GM18909 (cell line): ENCODE results near the gene PAK1.

Experiments
- ATAC-seq: cut with Tn5 transposase; IDR thresholded peaks from one replicate; pipeline ENCODE4 v1.9.1; 2021; ENCODE audit warnings: mild to moderate bottlenecking; ENCODE audit not compliant: unreplicated experiment, poor library complexity

PAK1 gene

DNA sequence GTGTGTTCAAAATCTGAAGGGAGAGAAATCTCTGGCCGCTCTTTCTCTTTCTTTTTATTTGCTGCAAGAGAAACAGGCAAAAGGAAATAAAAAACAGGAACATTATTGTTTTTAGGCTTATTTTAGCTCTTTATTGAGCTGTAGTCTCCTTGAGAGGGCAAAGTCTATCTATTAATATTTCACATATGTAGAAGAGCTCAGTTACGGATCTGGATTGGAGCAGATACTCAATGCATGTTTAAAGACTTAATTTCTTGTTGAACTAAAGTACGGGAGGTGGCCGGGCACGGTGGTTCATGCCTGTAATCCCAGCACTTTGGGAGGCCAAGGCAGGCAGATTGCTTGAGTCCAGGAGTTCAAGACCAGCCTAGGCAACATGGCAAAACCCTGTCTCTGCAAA lies 94.0 kb downstream of the PAK1 start:
- ATAC-seq: no peak

DNA sequence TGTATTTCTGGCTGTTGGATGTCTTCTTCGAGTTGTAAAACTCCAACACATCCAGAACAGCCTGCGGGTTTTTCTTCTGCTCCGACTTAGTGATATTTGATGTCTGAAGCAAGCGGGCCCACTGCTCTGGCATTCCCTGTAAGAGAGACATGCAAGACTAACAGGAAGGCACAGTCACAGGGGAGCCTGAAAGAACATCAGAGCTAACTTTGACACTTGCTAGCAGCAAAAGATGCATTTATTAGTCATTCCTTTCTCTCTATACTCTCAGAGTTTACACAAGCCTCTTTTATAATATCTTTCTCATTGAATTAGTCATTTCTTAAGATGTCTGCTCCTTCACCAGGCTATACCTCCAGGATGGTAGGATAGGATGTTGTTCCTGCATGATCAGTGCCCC lies 94.6 kb downstream of the PAK1 start:
- ATAC-seq: no peak

DNA sequence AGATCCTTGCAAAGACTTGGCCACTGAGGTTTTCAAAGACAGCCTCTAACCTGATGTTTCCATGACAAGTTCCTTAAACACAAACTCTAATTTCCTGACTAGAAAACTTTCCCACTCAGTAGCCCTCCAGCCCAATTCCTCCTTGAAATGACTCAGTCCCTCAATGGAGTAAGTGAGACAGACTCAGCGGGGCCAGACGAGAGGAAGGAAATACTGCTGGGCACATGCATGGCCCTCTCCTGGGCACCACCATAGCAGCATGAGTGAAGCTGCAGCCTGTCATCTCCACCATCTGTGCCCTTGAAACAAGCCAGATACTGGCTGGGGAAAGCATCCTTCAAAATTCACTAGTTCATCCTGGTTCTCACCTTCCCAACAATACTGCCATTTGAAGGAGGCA lies 96.2 kb downstream of the PAK1 start:
- no peak for ATAC-seq

DNA sequence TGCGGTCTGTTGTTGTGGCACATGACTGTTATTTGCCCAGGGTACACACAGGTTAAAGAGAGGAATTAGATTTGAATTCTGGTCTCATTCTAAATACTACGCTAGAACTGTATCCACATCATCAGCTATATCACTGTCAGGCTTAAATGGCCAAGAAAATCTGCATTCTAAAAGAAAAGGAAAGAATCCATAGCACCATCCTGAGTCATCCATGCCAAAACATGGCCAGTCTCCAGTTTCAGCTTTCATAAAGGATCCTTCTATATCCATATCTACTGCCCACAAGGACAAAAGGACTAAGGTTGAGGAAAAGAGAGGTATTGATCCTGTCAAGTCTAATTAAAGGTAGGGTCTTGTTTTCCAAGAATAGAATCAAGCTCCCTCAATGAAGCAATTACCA lies 98.8 kb downstream of the PAK1 start:
- no peak for ATAC-seq

DNA sequence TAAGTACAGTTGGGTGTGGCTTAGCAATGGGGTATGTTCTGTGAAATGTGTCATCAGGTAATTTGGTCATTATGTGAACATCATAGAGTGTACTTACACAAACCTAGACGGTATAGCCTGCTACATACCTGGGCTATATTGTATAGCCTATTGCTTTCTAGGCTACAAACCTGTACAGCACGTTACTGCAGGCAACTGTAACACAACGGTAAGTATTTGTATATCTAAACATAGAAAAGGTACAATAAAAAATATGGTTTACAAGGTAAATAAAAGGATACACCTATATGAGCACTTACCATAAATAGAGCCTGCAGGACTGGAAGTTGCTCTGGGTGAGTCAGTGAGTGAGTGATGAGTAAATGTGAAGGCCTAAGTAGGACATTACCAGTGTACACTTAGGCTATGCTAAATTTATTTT lies 99.3 kb downstream of the PAK1 start:
- no peak for ATAC-seq

DNA sequence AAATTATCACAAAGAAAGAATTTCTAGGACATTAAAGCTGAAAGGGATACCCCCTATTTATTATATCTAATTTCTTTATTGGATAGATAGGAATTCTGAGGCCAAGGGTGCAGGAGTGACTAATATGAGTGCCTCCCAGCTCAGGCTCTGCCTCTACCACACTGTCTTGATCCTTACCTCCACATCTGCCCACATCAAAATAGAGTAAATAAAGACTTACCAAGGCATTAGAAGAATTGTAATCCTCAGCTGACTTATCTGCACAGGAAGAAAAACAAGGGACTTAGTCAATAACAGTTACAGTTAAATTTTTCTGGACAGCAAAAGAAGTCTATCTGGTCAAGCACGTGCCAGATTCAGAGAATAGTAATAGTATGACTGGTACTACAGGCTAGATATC lies 99.8 kb downstream of the PAK1 start:
- no peak for ATAC-seq

DNA sequence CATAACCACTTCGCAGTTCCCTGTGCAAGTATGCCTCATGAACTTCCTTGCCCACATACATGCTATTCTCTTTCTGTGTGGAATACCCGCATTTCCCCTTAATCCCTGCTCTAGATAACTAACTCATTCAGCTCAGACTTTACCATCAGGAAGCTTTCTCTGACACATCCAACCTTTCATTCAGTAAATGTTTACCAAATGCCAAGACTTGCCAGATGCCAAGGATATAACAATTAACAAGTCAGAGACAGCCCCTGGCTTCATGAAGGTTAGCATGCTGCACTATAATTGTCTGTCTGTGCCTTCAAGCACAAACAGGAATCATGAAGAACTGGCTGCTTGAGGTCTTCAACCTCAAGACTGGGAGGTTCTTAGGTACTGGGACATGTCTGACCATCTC lies 101.2 kb downstream of the PAK1 start:
- no peak for ATAC-seq

DNA sequence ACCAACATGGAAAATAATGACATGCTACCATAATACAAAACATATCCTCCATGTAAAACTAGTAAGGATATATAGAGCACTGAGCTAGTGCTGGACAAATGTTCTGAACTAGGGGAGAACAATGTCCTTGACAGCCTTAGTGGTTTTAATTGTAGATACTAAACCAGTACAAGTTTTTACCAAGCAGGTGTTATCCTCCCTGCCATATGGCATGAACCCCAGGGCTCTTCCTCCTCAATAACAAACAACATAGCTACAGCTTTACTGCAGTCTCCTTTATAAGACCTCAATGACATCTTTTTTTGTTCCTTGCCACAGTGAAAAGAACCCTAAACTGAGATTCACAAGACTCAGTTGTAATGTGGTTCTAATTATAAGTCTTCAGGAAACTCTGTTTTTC lies 102.2 kb downstream of the PAK1 start:
- ATAC-seq: no peak

DNA sequence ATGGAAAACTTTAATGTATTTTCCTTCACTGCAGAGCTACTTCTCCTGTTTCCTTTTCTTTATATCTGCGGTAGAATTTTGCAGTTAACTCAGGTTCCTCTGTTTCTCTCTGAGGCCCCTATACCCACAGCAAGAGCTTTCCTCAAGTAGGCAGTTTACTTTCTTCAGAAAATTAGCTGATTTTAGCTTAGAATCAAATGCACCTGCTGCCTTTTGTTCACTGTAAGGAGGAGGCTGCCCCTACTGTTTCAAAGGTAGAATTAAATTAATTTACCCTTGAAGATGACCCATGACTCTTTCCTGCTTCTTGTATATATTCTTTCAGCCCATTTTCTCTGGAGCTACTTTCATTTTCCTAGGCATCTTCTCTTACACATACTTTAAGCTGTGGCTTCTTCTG lies 103.7 kb downstream of the PAK1 start:
- no peak for ATAC-seq

DNA sequence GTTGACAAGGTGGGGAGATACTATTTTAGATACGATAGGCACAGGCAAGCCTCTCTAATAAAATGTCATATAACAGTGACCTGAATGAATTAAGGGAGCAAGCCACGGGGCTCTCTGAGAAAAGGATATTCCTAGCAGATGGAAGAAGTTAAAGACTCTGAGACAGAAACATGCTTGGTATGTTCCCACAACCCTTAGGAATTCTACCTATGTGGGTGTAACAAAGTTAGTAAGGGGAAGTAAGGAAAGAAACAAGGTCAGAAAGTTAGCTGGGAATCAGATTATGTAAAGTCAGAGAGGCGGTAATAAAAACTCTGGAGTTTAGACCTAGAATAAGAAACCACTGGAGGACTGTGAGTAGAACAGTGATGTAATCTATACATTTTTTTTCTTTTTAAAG lies 112.7 kb downstream of the PAK1 start:
- ATAC-seq: no peak

DNA sequence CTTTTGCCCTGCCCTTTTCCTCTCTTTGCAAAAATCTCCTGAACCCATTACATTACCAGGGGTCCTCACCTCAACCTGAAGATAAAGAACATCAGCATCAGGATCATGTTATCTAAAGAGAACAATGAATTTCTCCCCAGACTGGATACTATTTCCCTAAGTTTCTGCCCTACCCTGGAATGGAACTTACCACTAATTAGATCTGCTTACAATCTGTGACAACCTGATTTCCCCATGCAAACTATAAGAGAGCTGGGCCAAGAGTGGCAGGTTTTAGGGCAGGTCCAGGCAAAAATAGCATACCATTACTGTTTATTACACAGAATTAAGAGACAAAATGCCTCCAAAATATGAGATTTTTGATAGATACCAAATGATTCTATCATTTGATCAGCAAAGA lies 114.4 kb downstream of the PAK1 start:
- no peak for ATAC-seq

DNA sequence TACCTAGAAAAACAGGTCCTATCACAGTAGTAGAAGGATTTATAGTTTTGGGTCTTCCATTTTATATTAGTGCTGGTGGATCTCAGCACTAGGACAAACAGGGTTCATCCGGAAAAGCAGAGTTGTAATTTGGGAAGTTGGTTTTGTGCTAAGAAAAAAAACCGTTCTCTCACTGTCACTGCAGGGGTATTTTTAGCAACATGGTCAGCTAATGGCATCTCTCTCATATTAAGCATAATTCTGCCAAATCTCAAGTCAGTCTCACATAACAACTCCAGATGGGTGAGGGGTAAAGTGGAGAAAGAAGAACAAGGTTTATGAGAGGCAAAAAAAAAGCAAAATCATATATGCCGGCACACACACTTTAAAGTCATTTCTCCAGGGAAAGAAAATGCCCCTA lies 120.8 kb downstream of the PAK1 start:
- no peak for ATAC-seq

DNA sequence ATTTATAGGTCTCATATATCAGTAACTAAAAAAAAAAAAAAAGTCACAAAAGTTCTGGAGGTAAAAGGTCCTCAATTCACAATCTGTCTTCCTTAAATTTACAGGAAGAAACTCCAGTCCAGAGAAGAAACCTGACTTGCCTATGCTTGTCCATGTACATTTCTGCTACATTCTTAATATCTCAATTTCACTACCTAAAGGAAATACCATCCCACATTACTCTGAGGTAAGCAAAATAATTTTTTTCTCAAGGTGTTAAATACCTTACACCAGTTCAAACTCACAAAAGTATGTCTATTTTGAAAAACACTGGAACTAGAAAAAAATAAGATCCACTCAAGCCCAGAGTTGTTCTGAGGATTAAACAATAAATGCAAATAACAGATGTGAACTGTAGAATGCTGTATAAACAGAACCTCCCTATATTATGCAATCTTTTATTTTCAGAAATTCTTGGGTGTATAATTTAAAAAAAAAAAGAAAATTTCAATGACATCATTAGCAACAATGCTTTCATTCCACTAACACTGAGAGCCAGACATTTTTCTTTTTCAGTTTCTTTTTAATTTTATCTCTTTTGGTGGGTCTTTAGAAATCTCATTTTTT lies 122.5 kb downstream of the PAK1 start:
- ATAC-seq: no peak

DNA sequence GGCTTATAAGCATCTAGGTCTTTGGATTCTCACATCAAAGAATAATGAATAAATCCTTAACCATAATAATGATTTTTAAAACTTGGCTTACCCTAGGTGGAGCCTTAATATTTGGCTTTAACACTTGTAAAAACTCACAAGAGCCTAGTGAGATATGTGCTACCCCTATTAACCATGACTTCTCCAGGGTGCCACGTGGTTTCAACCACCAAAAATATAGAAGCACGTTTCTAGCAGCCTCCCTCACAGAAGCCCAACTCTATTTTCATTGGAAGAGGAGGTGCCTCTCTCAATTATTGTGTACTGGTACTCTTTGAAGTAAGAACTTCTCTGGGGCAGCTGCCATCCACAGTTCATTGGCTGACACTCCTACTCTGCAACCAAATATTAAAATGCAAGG lies 125.9 kb downstream of the PAK1 start:
- ATAC-seq: no peak

DNA sequence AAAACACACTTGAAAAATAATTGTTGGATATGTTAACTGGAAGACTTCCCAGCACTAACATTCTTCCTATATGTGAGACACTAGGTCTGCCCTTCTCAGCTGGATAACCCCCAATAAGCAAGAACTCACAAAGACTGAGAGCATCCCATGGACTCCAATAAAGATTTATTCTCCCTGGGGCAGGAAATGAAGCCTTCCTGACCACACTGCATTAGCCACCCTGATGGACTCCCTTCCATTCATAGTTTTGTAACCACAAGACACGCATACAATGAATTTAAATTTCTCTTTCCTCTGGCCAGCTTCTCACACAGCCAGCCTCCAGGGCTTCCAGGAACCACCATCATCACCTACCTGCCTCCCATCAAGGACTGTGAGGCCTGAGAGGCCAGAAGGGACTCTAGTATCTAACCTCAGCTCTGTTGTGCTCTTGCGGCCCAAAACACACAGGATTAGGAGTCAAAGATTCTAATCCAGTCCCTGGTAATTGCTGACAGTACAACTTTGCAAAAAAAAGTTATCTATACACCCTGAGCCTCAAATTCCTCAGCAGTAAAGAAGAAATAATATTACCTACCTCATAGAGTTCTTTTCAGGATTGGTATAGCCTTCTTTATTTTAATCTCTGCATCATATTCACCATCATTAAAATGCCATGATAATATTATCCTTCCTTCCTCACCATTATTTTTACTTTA lies 126.8 kb downstream of the PAK1 start:
- no peak for ATAC-seq

DNA sequence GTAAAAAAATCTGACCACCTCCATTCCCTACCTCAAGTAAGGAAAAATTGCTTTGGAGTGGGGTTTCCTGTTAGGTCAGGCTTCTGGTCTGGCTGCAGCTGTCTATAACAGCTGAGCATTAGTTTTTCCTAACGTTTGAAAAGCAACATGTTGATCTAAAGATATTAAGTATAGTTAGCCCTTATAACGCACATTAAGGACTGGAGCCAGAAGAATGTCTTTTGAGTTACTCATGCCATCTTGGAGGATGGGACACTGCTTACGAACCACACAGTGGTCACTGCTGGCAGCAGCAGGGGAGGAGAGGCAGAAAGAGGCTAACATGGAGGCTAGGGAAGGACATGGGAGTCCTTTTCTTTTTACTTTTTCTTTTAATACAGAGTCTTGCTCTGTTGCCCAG lies 128.3 kb downstream of the PAK1 start:
- no peak for ATAC-seq

DNA sequence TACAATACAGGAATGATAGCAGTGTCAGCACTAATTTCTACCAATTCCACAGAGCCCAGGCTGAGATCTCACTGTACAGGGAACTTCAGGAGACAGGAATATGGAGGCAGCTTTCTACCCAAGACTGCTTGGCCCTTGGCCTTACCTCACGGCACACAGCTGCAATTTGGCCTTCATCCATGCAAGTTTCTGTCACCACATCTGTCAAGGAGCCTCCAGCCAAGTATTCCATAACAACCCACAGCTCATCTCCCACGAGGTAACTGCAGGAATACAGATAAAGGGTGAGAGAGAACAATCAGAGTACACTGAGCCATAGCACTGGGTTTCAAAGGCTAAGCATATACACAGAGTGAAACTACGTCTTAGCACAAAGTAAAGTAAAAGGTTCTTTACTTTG lies 133.4 kb downstream of the PAK1 start:
- ATAC-seq: no peak

DNA sequence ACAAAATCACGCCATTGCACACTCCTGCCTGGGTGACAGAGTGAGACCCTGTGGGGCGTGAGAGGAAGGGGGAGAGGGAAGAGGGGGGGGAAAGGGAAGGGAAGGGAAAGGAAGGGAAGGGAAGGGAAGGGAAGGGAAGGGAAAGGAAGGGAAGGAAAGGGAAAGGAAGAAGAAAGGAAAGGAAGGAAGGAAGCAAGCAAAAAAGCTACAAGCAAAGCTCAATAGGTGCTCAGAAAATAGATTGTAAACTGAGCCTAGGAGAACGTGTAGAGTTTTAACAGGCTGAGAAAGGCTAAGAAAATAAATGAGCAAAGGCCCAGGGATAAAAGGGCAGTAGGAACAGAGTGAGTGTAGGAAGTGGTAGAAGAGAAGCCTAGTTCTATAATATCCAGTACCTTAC lies 141.6 kb downstream of the PAK1 start:
- no peak for ATAC-seq

DNA sequence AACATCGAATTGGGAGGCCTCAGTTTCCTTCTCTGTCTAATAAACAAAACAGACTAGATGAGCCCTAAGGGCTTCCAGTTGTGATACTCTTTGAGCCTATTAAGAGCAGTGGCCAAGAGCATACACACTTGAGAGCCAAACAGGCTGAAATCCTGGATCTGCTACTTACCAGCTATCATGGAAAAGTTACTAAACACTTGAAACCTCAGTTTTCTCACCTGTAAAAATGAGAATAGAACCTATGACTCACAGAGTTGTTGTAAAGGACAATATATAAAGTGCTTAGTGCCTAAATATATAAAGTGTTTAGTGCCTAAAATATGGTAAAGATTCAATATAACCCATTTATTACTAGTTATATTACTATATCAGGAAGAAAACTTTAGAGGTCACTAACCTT lies 148.7 kb downstream of the PAK1 start:
- ATAC-seq: no peak

DNA sequence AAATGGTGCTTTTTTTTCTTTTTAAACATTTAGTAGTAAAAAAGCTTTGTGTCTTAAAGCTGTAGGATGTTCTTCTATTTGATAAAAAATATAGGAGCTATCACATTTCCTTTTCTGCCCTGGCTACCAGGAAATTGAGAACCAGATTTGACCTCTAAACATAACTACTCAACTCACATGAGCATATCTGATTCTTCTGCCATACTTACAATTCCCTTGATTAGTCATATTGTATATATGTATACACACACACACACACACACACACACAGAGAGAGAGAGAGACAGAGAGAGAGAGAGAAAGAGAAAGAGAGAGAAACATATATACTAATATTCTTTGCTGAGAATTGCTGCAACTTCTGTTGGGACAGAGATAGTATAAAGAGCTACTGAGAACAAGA lies 149.4 kb downstream of the PAK1 start:
- ATAC-seq: no peak

DNA sequence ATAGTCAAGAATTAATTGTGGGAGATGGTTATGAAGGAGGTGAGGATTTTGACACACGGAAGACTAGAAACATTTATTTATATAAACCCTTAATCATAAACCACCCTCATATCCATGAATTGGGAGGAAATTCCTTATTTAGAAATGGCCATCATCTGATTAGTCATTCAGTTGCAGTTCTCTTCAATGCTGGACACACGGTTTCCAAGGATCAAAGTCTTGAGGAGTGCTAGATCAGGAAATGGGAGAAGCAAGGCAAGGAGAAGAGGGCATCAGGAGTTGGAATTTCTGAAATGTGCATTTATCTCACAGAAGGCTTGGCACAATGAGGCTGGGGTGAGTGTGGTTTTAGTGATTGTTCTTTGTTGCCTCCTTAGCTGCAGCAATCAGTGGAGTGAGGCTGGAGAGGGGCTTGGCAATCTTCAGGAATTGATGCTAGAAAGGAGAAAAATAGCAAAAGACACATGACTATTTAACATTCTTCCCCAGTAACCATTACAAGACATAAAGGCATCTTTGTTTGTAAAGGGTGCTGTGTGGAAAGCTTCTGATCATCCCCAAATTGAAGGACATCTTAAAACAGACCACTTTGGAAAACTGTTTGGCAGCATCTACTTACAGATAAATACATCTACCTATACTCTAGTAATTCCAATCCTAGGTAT lies 150.8 kb downstream of the PAK1 start:
- no peak for ATAC-seq

DNA sequence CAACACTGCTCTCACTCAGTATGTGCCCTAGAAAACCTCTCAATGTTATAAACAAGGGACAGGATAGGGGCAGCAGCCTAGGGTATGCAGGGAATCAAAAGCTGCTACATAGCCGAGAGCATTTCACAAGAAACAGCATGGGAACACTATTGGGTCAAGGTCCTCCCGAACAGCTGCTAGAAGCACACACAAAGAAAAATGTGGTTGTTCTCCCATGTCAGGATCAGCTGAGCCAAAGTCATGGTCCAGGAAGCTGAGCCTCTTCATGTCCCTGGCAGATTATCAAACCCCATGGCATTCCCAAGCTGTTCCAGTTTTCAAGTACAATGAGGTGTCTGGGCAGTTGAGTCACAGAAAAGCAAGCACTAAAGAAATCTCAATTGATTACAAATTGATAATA lies 151.4 kb downstream of the PAK1 start:
- ATAC-seq: no peak
